OCI-LY3 (cell line): ENCODE results near the gene BBS2.
"Not testable (repeated sequence)": the region's sequence is repeated elsewhere in the genome, so short reads cannot be mapped to it uniquely, and the experiment has no call there.

ENCODE experiments used
- H2AFZ ChIP-seq: fragments of 200-600, 300-600 bp; shearing (Covaris generic); 2 replicates; pipeline ENCODE4 v1.6.0; 2014; ENCODE audit warnings: antibody characterized with exemption, low read depth, low read length
- H3K27ac ChIP-seq: fragments of 200-600, 300-600 bp; sonication (generic); 2 replicates; pipeline ENCODE4 v1.5.1; 2014; ENCODE audit warnings: mild to moderate bottlenecking, low read length, moderate library complexity, mixed read lengths
- H3K27me3 ChIP-seq: fragments of 200-600, 300-600 bp; sonication (generic); 2 replicates; pipeline ENCODE4 v1.6.1; 2014; ENCODE audit warnings: low read depth, low read length, mixed read lengths
- H3K36me3 ChIP-seq: fragments of 200-600, 300-600 bp; sonication (generic); replicated peaks from 2 replicates; pipeline ENCODE3; 2014; ENCODE audit warnings: low read depth, low read length, mixed read lengths
- H3K4me1 ChIP-seq: fragments of 300-600, 200-600 bp; sonication (generic); 2 replicates; pipeline ENCODE4 v1.6.1; 2014; ENCODE audit warnings: low read length, mixed read lengths
- H3K4me2 ChIP-seq: fragments of 200-600, 300-600 bp; sonication (generic); 2 replicates; pipeline ENCODE4 v1.6.1; 2014; ENCODE audit warnings: low read length, mixed read lengths
- H3K4me3 ChIP-seq: fragments of 300-600, 200-600 bp; sonication (generic); 2 replicates; pipeline ENCODE4 v1.5.1; 2014; ENCODE audit warnings: antibody characterized with exemption, mild to moderate bottlenecking, low read length, moderate library complexity
- H3K79me2 ChIP-seq: fragments of 300-600, 200-600 bp; shearing (Covaris generic); 2 replicates; pipeline ENCODE4 v1.6.1; 2014; ENCODE audit warnings: mild to moderate bottlenecking, low read length, mixed read lengths
- H3K9ac ChIP-seq: fragments of 300-600, 200-600 bp; shearing (Covaris generic); 2 replicates; pipeline ENCODE4 v1.6.0; 2014; ENCODE audit warnings: mild to moderate bottlenecking, low read length, moderate library complexity
- H3K9me3 ChIP-seq: fragments of 200-600, 300-600 bp; shearing (Covaris generic); 2 replicates; pipeline ENCODE4 v1.6.1; 2014; ENCODE audit warnings: low read length, mixed read lengths; ENCODE audit not compliant: insufficient read depth
- H4K20me1 ChIP-seq: fragments of 200-600, 300-600 bp; sonication (generic); 2 replicates; pipeline ENCODE4 v1.6.1; 2016; ENCODE audit warnings: low read length, mixed read lengths; ENCODE audit not compliant: insufficient read depth
- CTCF ChIP-seq: fragments of 200-600, 300-600 bp; sonication (generic); IDR thresholded peaks from 2 replicates; pipeline ENCODE4 v1.5.1; 2014; ENCODE audit warnings: antibody characterized with exemption, low read length, low read depth
- EZH2phosphoT487 ChIP-seq: fragments of 200-600 bp; shearing (Covaris generic); IDR thresholded peaks from 2 replicates; pipeline ENCODE4 v1.6.1; 2018; ENCODE audit warnings: antibody characterized with exemption, mixed run types, low read depth

BBS2 gene

GRCh38 chr16:56491657-56492261, 28.1 kb downstream of the BBS2 start:
- H3K4me1 ChIP-seq: 0 out of 2 replicates have a peak, but pooled peaks cover 2% of the 10 kb centered on the region
- no peak overlapping the region for H2AFZ ChIP-seq
- H3K4me2 ChIP-seq: no peak overlapping the region
- H4K20me1 ChIP-seq: no peaks in the 10 kb centered on the region
- no peaks in the 10 kb centered on the region for H3K27me3 ChIP-seq
- no peak overlapping the region for H3K4me3 ChIP-seq
- no peak overlapping the region for H3K27ac ChIP-seq
- no peaks in the 10 kb centered on the region for H3K9me3 ChIP-seq
- no peaks in the 10 kb centered on the region for H3K79me2 ChIP-seq
- TF ChIP-seq EZH2phosphoT487 (no peak), CTCF (no peak)
- no peaks in the 10 kb centered on the region for H3K36me3 ChIP-seq
- no peak overlapping the region for H3K9ac ChIP-seq

- H3K79me2 ChIP-seq, H3K27ac ChIP-seq, H2AFZ ChIP-seq, H3K4me3 ChIP-seq, H3K4me2 ChIP-seq, H3K27me3 ChIP-seq, H3K36me3 ChIP-seq, H3K9ac ChIP-seq, H3K9me3 ChIP-seq, H4K20me1 ChIP-seq, H3K4me1 ChIP-seq: not testable (repeated sequence)
Measured at GRCh38 chr16:56488868-56489267, 31.0 kb downstream of the BBS2 start.

GRCh38 chr16:56488035-56488434, 31.8 kb downstream of the BBS2 start:
- Histone ChIP-seq H3K9ac (no peak overlapping the region), H3K36me3 (peaks cover 4% of the 10 kb centered on the region), H3K4me1 (0 out of 2 replicates have a peak, but pooled peaks cover 2% of the 10 kb centered on the region), H3K79me2 (no peaks in the 10 kb centered on the region), H2AFZ (no peak overlapping the region), H3K9me3 (no peaks in the 10 kb centered on the region), H3K27me3 (no peaks in the 10 kb centered on the region), H3K27ac (no peak overlapping the region), H4K20me1 (no peaks in the 10 kb centered on the region), H3K4me3 (no peak overlapping the region), H3K4me2 (no peak overlapping the region)
- TF ChIP-seq EZH2phosphoT487 (no peak), CTCF (no peak)

- Histone ChIP-seq H3K27ac (no peak overlapping the region), H3K36me3 (peaks cover 8% of the 10 kb centered on the region), H3K4me1 (no peaks in the 10 kb centered on the region), H3K79me2 (no peaks in the 10 kb centered on the region), H3K4me2 (no peak overlapping the region), H3K27me3 (no peaks in the 10 kb centered on the region), H3K9ac (no peak overlapping the region), H4K20me1 (no peaks in the 10 kb centered on the region), H3K4me3 (no peak overlapping the region), H2AFZ (no peak overlapping the region), H3K9me3 (no peaks in the 10 kb centered on the region)
- no peak for TF ChIP-seq EZH2phosphoT487
- no peak for TF ChIP-seq CTCF
Measured at GRCh38 chr16:56483394-56483793, 36.4 kb downstream of the BBS2 start.
